Left lobe of liver (tissue), 2 donors: ENCODE measurements around the gene POM121L2. TPM values are rescaled to one million over a fixed set of nuclear protein-coding genes. Genes with fewer than 3 reads are reported as not detected.
A peak's percentile ranks its signal among the peaks of the same experiment; 100 is the strongest.
"Not testable (repeated sequence)": the region's sequence is repeated elsewhere in the genome, so short reads cannot be mapped to it uniquely, and the experiment has no call there.

Experiments used
- ATAC-seq: fragments of 200-7000 bp; cut with Tn5 transposase; one replicate; pipeline ENCODE4 v1.9.1; 2020; ENCODE audit warnings: mild to moderate bottlenecking, moderate library complexity
- DNase-seq: peaks from one replicate; pipeline ENCODE4 v3.0.0-alpha.2; 2020; ENCODE audit warnings: low spot score
- total RNA-seq: library from RNA; stranded (reverse); gene quantifications from one replicate; pipeline ENCODE4 v1.2.1, GENCODE V29; 2021
- donor health status: DM: no; HTN: no; CAD: no; lungs with moderate emphysema.
- donor health status: DM: no; HTN: yes; CAD: no.

Gene POM121L2
- total RNA-seq, 1 donor from 2014 or later = not detected

DNA sequence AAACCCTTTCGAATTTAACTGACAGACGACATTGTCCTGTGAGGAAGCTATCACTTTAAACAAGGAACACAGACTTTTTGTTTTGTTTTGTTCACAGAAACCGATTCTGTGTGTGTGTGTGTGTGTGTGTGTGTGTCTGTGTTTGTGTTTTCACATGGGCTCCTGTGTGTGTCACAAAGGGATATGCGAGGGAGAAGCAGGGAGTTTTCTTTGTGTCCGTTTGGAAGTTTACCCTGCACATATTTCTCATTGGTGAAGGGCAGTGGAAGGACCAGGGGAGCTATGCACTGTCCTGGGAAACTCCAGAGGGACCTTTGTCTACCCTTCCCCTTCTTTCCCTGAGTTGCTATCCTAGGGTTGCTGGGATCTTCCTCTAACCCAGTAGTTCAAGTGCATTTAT, 17.7 kb downstream of the POM121L2 start:
- ATAC-seq = no peak
- no peak for DNase-seq

DNA sequence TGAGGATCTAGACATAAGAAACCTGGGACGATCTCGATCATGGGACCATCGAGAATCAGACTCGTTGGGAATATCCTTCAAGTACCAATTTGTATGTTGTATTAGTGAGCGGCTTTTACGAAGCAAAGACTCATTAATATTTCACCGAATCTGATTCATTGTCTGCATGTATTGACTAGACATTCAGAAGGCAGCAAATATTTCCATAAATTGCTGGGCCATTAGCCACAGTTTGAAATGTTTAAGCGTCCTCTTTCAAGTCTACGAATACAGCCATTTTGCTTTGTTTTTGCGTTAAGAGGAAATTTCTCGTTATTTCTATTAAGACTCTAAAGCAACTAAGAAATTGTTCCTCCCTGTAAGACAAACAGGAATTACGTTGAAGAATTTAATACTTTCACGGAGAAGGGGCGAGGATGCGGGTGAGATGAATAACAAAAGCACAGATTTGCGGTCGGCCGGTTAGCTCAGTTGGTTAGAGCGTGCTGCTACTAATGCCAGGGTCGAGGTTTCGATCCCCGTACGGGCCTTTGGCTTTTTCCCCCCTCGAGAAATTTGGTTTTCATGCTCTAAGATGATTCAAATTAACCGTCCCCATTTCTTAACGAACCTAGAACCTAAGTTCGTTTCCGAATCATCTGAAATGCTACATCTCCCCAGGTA, 18.5 kb downstream of the POM121L2 start:
- no peak for ATAC-seq
- no peak for DNase-seq

DNA sequence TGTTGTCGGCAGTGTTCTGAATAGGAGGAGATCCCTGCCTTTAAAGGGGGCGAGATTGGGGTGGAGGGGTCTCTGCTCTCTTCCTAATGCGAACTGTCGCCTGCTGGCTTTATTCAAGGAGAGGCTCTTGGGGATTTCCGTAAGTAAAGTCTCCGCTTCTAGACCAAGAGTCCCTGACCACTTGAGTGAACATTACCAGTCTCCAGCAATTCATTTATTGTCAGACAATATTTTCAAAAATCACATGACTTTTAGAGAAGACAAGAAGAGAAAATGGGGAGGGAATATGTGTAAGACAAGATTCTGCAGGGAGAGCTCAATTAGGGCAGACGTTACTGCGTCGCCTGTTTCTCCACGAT, 21.2 kb downstream of the POM121L2 start:
- DNase-seq (no peak), ATAC-seq (no peak)

DNA sequence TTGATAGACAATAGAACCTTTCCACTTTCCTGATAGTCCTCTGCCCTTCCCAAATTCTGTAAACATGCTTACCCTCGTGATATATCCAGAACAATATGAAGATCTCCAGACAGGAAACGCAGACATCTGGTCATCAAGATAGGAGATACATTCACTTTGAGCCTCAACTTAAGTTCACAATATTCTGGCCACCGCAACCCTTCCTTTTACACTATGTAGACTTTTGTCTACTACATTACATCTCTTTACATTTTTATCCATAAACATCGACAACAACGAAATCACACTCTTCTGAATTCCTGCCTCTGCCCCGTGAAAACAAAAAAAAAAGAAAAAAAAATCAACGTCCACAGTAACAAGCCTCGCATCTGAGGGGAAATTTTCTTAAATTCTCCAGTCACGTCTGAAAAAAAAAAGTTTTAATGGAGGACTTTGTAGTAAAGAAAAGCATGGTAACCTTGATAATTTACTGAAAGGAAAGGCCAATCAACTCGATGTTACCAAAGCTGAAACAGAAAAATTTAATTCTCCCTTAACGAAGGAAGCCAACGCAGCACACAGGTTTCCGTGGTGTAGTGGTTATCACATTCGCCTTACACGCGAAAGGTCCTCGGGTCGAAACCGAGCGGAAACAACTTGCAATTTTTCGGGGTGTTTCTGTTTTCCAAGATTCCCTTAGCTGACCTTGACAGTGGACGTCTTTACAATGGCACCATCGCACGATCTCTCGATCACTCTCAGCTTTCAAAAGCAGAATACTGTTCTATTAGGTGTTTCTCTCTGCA, 21.8 kb downstream of the POM121L2 start:
- no peak for ATAC-seq
- DNase-seq = no peak

DNA sequence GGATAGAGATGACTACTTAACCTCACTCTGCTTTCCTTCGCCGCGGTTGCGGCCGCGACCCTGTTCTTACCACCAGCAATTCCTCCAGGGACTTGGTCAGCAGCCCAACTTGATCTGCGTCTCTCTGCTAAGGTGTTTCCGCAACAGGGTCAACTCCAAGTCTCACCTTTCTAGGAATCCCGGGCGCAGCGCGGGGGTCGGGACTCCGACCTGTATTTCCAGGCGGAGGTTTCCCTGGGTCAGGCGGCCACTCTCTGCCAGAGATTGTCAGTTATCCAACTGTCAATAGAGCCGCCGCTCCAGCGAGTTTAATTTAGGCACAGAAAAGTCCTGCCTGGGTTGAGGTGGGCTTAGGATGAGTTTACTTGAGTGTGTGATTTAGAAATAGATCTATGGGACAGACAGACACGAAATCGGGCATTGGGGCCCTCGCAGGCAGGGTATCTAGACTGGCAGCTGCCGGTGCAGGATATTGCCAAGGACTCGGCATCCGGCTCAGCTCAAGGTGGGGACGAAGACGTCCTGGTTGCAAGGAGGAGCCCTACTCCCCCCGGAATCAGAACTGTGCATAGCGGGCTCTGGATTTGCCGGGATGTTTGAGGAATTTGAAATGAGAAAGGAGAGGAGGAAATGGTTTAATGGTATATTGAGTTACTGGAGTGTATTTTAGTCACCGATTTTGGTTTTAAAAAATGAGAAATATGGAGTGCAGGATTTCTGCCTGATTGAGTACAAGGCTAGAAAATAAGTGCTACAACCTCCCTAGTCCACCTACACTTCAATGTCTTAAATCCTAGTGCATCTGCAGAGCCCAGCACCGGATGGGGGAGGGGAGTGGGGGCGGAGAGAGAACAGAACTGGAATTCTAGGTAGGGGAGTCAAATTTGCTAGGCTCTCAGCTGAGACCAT, 23.7 kb downstream of the POM121L2 start:
- no peak for DNase-seq
- ATAC-seq = no peak

DNA sequence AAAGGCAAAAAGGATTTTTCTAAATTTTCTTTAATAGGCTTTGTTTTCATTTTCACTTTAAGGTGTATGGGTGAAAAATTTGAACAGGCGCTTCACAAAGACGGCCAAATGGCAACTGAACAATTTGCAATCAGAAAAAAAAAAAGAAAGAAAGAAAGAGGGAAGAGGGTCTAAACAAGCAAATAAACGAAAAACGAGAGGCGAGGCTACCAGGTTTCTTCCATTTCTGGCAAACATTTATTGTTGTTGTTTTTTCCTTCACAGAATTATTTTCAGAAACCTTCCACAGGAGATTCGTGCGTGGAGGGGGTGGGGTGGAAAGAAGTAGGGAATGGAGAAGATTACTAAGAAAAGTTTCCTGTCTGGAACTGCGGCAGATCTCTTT, 24.3 kb downstream of the POM121L2 start:
- ATAC-seq = no peak
- no peak for DNase-seq

DNA sequence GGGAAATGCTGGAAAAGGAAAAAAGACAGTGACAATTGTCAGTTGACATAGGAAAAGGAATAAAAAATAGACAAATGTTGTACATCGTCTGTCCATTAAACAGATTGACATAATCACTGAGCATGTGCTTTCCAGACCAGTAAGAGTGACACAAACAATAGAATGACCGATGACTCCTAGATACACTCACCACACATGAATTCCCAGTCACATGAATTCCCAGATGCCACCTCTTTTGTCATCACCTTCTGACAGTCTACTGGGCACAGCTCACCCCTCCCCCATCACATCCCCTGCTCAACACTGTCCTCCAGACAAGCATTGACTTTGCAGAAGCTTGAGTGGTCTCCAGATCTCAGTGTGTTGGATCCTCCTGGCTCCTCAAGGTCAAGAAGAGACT, 25.9 kb downstream of the POM121L2 start:
- ATAC-seq (no peak), DNase-seq (no peak)

DNA sequence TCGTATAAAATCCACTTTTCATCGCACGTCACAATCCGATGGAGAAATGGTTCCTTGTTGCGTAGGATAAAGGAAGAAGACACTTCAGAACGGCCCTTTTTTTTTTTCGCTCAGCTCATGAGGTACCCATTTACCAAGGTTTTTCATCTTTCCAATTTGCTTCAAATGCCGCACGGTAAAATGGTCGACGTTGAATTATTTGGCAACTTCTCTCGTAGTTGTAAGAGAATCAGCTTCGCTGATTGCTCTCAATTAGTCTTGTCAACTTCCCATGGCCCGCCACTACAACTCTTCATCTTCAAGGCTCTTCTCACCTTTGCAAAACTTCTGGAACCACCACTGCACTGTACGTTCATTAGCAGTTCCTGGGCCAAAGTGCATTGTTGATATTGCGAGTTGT, 28.8 kb downstream of the POM121L2 start:
- ATAC-seq (no peak), DNase-seq (no peak)

DNA sequence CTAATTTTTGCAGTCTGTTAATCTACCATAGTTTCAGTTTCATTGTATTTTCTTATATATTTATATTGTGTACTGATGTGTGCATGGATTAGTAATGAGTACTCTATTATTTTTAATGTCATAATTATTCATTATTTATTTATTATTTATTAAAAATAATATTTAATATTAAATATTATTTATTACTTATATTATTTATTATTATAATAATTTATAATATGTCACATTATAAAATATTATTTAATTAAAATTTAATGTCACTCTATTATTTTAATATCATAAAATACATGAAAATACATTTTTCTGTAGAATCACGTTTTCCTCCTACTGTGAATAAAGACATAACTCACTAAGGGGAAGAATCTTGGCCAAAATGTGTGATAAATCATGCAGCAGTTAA, 30.5 kb downstream of the POM121L2 start:
- ATAC-seq = no peak
- DNase-seq = no peak

DNA sequence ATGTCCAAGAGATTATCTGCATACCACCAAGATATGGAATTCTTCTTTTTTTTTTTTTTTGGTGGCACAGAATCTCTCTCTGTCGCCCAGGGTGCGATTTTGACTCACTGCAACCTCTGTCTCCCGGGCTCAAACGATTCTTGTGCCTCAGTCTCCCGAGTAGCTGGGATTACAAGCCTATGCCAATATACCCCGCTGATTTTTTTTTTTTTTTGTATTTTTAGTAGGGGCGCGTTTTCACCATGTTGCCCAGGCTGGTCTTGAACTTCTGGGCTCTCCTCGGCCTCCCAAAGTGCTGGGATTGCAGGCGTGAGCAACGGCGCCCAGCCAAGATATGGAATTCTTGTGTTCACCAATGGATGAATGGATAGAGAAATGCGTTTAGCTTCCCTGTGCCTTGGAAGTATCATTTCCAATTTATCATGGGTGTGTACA, 31.0 kb downstream of the POM121L2 start:
- DNase-seq = no peak
- ATAC-seq = no peak

DNA sequence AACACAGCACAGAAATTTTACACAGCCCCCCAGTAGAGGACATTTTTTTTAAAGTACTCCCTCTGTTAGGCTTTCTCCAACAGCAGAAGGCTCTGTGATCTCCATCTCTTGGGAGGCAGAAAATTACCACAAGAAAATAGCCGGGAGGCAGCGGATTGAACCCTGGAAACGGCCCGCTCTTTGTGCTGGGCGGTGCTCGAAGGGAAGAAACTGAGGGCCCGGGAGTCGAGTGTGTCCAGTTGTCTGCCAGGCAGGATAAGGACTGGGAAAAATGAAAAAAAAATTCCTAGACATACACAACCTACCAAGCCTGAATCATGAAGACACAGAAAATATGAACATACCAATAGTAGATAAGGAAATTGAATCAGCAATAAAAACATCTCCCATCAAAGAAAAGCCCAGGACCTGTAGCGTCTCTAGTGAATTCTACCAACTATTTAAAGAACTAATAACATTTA, 31.5 kb downstream of the POM121L2 start:
- DNase-seq (no peak), ATAC-seq (no peak)

DNA sequence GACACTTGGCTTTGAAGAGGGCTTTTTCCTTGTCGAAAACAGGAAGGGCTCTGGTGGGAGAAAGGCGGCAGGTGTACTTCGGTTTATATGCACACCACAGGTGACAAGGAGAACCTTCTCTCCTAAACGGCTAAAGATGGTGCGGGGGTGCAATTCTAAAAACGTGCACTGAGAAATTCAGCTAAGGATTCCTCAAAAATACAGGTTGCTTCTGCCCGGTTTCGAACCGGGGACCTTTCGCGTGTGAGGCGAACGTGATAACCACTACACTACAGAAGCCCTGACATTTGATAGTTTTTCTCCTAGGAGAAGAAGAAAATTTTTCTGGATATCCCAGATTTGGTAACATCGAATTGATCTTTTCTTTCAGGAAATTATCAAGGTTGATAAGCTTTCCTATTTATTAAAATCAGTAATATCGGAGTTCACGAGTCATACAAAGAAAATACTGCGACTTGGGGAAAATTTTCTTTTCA, 32.0 kb downstream of the POM121L2 start:
- peak; percentile 53 for ATAC-seq
- no peak for DNase-seq

DNA sequence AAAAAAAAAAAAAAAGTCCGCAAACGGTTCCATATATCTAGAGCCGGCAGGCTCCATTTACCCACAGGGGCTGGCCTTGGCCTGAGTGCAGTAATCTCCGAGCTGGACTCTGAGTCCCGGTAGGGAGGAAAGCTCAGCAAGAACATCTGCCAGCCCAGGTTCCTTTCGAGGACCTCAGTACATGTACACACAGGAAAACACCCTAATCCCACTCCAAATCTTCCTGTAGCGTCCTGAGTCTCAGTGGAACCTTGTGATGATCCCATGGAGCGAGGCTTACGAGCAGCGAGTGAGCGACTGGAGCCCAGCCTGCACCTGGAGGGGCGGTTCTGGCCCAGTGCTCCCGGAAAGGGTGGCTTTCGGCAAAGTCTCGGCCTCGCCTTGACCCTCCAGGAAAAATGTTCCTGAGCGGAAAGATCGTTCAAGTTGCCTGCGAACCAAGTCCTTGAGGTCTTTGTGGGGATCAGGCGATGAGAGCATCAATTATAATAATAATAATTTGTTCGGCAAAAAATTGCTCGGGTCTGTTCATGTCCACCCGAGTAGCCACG, 32.5 kb downstream of the POM121L2 start:
- DNase-seq = no peak

DNA sequence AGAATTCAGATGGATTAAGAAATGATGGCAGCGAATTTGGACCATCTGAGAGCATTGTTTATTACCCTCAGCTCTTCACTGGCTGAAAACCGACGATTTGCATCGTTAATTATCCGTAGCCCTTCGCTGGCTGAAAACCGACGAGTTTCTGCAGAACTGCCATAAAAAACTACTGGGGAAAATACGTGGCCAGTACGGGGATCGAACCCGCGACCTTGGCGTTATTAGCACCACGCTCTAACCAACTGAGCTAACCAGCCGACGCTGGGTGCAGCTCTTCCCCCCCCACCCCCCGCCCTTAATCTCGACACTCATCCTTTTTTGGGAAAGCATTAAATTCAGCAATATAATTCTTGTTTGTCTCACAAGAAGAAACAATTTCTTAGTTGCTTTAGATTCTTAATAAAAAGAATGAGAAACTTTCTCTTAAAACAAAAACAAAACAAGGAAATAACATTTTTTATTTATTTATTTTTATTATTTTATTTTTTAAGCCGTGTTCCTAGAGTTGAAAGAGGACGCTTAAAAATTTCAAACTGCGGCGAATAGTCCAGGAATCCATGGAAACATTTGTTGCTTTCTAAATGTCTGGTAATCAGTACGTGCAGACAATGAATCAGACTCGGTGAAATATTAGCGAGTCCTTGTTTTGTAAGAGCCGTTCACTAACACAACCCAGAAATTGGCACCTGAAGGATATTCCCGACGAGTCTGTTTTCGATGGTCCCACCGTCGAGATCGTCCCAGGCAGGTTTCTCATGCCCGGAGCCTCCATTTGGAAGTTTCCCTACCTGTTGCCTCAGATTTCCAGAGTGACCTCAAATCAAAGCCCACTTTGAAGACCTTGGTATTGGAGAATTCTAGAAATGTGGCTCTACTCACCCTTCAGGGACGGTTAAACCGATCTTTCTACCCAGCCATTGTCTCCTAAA, 36.8 kb downstream of the POM121L2 start:
- DNase-seq = no peak

More for the DNA sequence above, 32.5 kb downstream of the POM121L2 start:
- no peak for ATAC-seq

DNA sequence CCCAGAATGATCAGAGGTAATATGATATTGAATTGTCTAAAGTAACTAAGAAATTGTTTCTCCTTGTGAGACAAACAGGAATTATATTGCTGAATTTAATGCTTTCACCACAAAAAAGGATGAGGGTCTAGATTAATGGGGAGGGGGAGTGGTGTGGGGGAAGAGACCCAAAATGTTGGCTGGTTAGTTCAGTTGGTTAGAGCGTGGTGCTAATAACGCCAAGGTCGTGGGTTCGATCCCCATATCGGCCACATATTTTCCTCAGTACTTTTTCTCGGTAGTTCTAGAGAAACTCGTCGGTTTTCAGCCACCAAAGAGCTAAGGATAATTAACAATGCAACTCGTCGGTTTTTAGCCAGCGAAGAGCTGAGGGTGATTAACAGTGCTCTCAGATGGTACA, 38.3 kb downstream of the POM121L2 start:
- no peak for DNase-seq
- ATAC-seq = no peak

More for the DNA sequence above, 36.8 kb downstream of the POM121L2 start:
- ATAC-seq = no peak

DNA sequence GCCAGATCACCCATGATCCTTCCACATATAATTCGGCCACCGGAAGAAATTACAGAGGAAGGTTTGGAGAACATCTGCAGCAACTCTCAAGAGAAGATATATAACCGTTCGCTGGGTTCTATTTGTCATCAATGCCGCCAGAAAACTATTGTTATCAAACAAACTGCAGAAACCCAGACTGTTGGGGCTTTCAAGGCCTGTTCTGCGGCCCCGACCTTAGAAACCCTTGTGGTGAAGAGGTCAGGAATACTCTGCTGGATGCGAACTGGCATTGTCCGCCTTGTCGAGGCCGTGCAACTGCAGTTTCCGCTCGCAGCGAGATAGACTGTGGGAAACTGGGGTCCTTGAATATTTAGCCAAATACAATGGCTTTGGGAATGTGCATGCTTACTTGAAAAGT, 43.3 kb downstream of the POM121L2 start:
- DNase-seq (no peak), ATAC-seq (no peak)

DNA sequence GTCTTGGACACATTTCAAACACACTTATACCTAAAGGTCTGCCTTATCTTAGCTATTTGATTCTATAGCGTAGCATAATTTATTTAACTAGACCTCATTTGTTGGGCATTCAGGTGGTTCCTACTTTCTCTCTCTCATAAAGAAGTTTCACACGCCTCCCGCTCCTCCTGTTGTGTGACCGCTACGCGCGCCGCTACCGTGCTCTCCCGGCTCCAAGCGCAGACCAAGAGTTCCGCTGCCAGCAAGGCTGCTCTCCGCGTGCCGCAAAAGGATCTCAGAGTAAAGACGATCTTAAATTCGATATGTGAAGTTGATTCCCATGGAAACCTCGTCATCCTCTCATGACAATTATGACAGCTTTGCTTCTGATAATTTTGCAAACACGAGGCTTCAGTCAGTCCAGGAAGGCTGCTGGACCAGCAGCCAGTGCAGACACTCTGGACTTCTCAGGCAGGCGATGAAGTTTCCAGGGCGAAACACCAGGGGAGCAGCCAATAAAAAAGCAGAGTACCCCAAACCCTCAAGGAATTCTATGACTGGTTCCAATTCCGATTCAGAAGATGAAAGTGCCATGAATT, 44.1 kb downstream of the POM121L2 start:
- DNase-seq (no peak), ATAC-seq (no peak)

DNA sequence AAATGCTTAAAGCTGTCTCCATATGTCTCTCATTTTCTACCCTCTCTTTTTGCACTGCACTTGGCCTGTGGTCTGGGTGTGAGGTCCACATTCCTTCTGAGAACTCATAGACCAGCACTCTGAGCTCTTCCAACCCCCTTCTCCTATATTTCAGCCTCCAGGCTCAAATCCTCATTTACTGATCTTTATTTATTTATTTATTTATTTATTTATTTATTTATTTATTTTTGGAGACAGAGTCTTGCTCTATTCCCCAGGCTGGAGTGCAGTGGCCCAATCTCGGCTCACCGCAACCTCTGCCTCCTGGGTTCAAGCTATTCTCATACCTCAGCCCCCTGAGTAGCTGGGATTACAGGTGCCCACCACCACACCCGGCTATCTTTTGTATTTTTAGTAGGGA, 45.1 kb downstream of the POM121L2 start:
- not testable (repeated sequence) for ATAC-seq, DNase-seq

DNA sequence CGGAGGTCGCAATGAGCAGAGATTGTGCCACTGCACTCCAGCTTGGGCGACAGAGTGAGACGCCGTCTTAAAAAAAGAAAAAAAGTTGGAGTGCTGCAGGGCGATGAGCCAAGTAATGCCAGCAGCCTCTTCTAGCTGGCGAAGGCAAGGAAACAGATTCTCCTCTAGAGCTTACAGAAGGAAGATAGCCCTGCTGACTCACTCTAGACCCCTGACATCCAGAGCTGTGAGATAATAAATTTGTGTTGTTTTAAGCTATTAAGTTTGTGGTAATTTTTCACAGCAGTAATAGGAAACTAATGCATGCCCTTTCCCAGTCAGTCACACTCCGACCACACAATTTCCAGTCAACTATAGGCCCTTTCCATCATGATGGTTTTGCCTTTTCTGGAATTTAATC, 48.2 kb downstream of the POM121L2 start:
- DNase-seq = no peak
- no peak for ATAC-seq
